GM12873 (cell line): ENCODE results near the gene EMC6.

ENCODE experiments used
- CTCF ChIP-seq: IDR thresholded peaks from 2 replicates; pipeline ENCODE4 v1.5.1; 2012; ENCODE audit warnings: low read depth, mild to moderate bottlenecking, moderate library complexity, low read length, control low read depth; ENCODE audit not compliant: insufficient read depth; ENCODE audit errors: missing control alignments

EMC6 gene

GRCh38 chr17:3668279-3669084 is at the start of gene EMC6, which contains the start of gene TAX1BP3:
Gene EMC6 (plus strand): TSS chr17:3668812. CDS start chr17:3669147, 335 bp downstream.
Gene TAX1BP3 (minus strand): TSS chr17:3668578. CDS start chr17:3668526, 52 bp downstream.
- no peak for TF ChIP-seq CTCF

- no peak for TF ChIP-seq CTCF
Observed at GRCh38 chr17:3621146-3621720, 47.4 kb upstream of the EMC6 start.

GRCh38 chr17:3622977-3623594 is 45.5 kb upstream of the EMC6 start:
- TF ChIP-seq CTCF = no peak

GRCh38 chr17:3626831-3627768 is 41.5 kb upstream of the EMC6 start:
- no peak for TF ChIP-seq CTCF

DNA sequence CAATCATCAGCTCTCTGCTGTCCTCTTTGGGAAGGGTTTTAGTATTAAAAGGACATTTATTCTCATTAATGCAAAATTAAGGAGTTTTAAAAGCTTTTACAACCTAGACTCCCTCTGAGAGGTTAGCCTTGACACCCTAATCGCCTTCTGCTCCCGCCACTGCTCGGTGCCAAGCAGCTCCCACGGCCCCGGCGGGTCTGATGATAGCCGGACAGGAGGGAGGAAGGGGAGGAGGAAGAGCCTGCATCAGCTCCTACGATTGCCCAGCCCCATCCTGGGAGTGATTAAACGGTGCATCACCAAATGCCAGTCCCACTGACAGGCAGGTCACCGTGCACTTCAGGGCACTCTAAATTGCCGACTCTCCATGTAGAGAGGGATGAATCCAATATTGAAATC is 40.8 kb upstream of the EMC6 start:
- TF ChIP-seq CTCF = no peak

- TF ChIP-seq CTCF = no peak
Observed at GRCh38 chr17:3630781-3631180, 37.8 kb upstream of the EMC6 start.
